Smooth muscle cell of the umbilical artery (primary cell): ENCODE measurements around the gene CCL11. TPM values are rescaled to one million over a fixed set of nuclear protein-coding genes. Genes with fewer than 3 reads are reported as not detected.

ENCODE experiments used
- total RNA-seq: library from RNA; depleted of rRNA; stranded (reverse); fragments of >200 nt; gene quantifications from 2 replicates; pipeline ENCODE4 v1.2.3, GENCODE V29; 2014

Gene CCL11
- total RNA-seq = not detected in 2 replicates

GRCh38 chr17:34285286-34285792 lies at the start of gene CCL11:
CCL11 (plus strand) TSS chr17:34285742; CDS start chr17:34285809, 67 bp downstream.

DNA sequence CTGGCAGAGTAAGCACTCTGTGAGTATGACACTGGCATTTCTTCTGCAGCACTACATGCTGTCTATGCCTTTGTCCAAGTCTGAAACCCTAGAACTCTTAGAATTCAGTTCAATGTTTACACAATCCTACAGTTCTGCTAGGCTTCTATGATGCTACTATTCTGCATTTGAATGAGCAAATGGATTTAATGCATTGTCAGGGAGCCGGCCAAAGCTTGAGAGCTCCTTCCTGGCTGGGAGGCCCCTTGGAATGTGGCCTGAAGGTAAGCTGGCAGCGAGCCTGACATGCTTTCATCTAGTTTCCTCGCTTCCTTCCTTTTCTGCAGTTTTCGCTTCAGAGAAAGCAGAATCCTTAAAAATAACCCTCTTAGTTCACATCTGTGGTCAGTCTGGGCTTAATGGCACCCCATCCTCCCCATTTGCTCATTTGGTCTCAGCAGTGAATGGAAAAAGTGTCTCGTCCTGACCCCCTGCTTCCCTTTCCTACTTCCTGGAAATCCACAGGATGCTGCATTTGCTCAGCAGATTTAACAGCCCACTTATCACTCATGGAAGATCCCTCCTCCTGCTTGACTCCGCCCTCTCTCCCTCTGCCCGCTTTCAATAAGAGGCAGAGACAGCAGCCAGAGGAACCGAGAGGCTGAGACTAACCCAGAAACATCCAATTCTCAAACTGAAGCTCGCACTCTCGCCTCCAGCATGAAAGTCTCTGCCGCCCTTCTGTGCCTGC lies 30.7 kb upstream of the CCL11 start, which contains the start of gene CCL2:
TSS of gene CCL2 (plus strand) at position 635 of the 730 bp plus-strand sequence. CDS start at position 700, 65 bp downstream.

DNA sequence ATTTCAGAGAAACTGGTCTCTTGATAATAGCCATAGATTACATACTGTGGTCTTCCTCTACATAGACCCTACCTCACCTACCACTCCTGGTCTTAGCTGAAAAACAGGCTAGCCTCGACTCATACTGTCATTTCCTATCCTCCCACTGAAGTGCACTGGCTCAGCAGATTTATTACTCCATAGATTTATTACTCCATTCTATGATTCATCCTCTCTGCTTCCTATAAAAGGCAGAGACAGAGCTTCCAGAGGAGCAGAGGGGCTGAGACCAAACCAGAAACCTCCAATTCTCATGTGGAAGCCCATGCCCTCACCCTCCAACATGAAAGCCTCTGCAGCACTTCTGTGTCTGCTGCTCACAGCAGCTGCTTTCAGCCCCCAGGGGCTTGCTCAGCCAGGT lies 15.6 kb upstream of the CCL11 start, which contains the start of gene CCL7:
TSS of gene CCL7 (plus strand) at position 253 of the 400 bp plus-strand sequence. CDS start at position 323, 70 bp downstream.

DNA sequence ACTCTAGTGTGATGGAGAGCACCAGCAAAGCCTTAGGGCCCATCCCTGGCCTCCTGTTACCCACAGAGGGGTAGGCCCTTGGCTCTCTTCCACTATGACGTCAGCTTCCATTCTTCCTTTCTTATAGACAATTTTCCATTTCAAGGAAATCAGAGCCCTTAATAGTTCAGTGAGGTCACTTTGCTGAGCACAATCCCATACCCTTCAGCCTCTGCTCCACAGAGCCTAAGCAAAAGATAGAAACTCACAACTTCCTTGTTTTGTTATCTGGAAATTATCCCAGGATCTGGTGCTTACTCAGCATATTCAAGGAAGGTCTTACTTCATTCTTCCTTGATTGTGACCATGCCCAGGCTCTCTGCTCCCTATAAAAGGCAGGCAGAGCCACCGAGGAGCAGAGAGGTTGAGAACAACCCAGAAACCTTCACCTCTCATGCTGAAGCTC lies 33.5 kb downstream of the CCL11 start, which contains the start of gene CCL8:
TSS of gene CCL8 (plus strand) at position 397 of the 445 bp plus-strand sequence. CDS start 67 bp downstream, outside the sequence.

Other genes starting within 250 kb of the CCL11 start
- gene CCL2, start 30.5 kb upstream of the CCL11 start, total RNA-seq = 149 and 224 TPM in 2 replicates
- gene CCL7, start 15.5 kb upstream of the CCL11 start, total RNA-seq = 2.5 and 4.8 TPM in 2 replicates
- 0.89 TPM in 1 of 2 replicates, not detected in the other for gene CCL8, start 33.7 kb downstream of the CCL11 start, total RNA-seq
- 0.59 TPM in 1 of 2 replicates, not detected in the other for gene CCL13, start 70.7 kb downstream of the CCL11 start, total RNA-seq
- gene CCL1, start 77.5 kb downstream of the CCL11 start, total RNA-seq = not detected in 2 replicates